HEK293 (cell line): ENCODE results near the gene SUCNR1.

Source experiments
- CTCF ChIP-seq: fragments of 450-650 bp; formaldehyde crosslinking; IDR thresholded peaks from 2 replicates; pipeline ENCODE4 v1.5.1; 2016; ENCODE audit warnings: missing biosample characterization, missing genetic modification characterization
- ZBTB48 ChIP-seq: fragments of 450-650 bp; formaldehyde crosslinking; IDR thresholded peaks from 2 replicates; pipeline ENCODE4 v1.5.1; 2016; ENCODE audit warnings: missing biosample characterization, missing genetic modification characterization
- ZFP69B ChIP-seq: fragments of 450-650 bp; formaldehyde crosslinking; IDR thresholded peaks from 2 replicates; pipeline ENCODE4 v1.5.1; 2016; ENCODE audit warnings: missing biosample characterization, missing genetic modification characterization
- ZNF138 ChIP-seq: fragments of 450-650 bp; formaldehyde crosslinking; IDR thresholded peaks from 2 replicates; pipeline ENCODE4 v1.5.1; 2016; ENCODE audit warnings: missing biosample characterization, missing genetic modification characterization, borderline replicate concordance
- ZNF501 ChIP-seq: fragments of 450-650 bp; formaldehyde crosslinking; IDR thresholded peaks from 2 replicates; pipeline ENCODE4 v1.5.1; 2016; ENCODE audit warnings: missing biosample characterization, missing genetic modification characterization
- TF ChIP-seq, protein P1 (sequence below): fragments of 450-650 bp; IDR thresholded peaks from 2 replicates; pipeline ENCODE4 v1.5.1; 2018; ENCODE audit warnings: missing biosample characterization, mild to moderate bottlenecking, missing genetic modification characterization

DNA sequence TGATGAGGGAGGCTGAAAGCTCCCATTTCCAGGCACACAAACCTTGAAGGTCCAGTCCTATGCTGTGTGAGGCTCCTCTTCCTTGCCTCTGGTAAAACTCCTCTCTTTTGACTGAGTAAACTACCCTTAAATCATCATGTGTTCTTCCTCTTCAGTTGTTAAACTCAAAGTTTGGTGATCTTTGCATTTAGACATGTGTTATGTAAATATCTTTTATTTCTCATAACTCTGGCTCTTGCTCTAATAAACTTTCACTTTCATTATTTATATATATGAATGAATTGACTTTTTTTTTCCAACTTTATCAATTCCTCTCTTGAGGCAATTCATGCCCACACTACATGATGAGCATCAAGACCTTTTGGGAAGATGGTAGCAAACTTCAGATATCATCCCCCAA, 26.6 kb downstream of the SUCNR1 start:
- no peak for TF ChIP-seq ZNF138
- TF ChIP-seq, protein P1, sequence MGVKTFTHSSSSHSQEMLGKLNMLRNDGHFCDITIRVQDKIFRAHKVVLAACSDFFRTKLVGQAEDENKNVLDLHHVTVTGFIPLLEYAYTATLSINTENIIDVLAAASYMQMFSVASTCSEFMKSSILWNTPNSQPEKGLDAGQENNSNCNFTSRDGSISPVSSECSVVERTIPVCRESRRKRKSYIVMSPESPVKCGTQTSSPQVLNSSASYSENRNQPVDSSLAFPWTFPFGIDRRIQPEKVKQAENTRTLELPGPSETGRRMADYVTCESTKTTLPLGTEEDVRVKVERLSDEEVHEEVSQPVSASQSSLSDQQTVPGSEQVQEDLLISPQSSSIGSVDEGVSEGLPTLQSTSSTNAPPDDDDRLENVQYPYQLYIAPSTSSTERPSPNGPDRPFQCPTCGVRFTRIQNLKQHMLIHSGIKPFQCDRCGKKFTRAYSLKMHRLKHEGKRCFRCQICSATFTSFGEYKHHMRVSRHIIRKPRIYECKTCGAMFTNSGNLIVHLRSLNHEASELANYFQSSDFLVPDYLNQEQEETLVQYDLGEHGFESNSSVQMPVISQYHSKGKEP (tag by site-specific recombination): no peak
- no peak for TF ChIP-seq ZFP69B (tag by site-specific recombination)
- TF ChIP-seq ZBTB48 (tag by site-specific recombination): no peak
- TF ChIP-seq CTCF (tag by site-specific recombination): no peak
- no peak for TF ChIP-seq ZNF501
